AG04449 (cell line): Measurements from ENCODE around the gene KCTD20.

ENCODE experiments used
- CTCF ChIA-PET: fragments of 350-600 bp; formaldehyde crosslinking; extraction: SDS; loops from one replicate; lab custom pipeline; 2021; ENCODE audit warnings: antibody characterized with exemption; lab: Yijun Ruan, JAX
- POLR2A ChIA-PET: fragments of 400-600, 350-600 bp; formaldehyde crosslinking; extraction: SDS; loops from one replicate; lab custom pipeline; 2020; ENCODE audit warnings: antibody characterized with exemption, inconsistent platforms; lab: Yijun Ruan, JAX
- DNase-seq: peaks from one replicate; pipeline ENCODE4 v3.0.0-alpha.2; 2010; ENCODE audit warnings: low read depth, low spot score
- H3K4me3 ChIP-seq: 2 replicates; pipeline ENCODE4 v1.5.1; 2011; ENCODE audit warnings: low read depth, mild to moderate bottlenecking, control low read depth, low read length
- CTCF ChIP-seq: IDR thresholded peaks from one replicate; pipeline ENCODE4 v1.5.1; 2011; ENCODE audit warnings: mild to moderate bottlenecking, moderate library complexity, low read length, control low read depth, inconsistent platforms; ENCODE audit not compliant: insufficient read depth; ENCODE audit errors: missing control alignments

KCTD20 gene

GRCh38 chr6:36487698-36488097, 44.9 kb downstream of the KCTD20 start:
- POLR2A ChIA-PET, result interaction anchor here (1.1 kb wide), 2 partner anchors 10 to 110 kb away, joined by 3 read pairs; no protein-coding TSS in a partner anchor
- DNase-seq, result no peak
- no peak overlapping the region for H3K4me3 ChIP-seq
- TF ChIP-seq CTCF, result no peak
- CTCF ChIA-PET, result interaction anchor here (1.1 to 1.5 kb wide), 2 partner anchors 9 to 101 kb away, joined by 3 to 4 read pairs; no protein-coding TSS in a partner anchor

- DNase-seq, result no peak
- H3K4me3 ChIP-seq, result no peak overlapping the region
- no peak for TF ChIP-seq CTCF
- POLR2A ChIA-PET, result interaction anchor here (1.1 kb wide), 2 partner anchors 10 to 109 kb away, joined by 3 read pairs; no protein-coding TSS in a partner anchor
- CTCF ChIA-PET, result interaction anchor here (1.1 to 1.5 kb wide), 2 partner anchors 10 to 102 kb away, joined by 3 to 4 read pairs; no protein-coding TSS in a partner anchor
These were observed 45.4 kb downstream of the KCTD20 start for GRCh38 chr6:36488221-36488620.

- ChIA-PET POLR2A (no interaction called here), CTCF (interaction anchor here (0.6 to 0.7 kb wide), 2 partner anchors 184 to 191 kb away, joined by 3 read pairs; no protein-coding TSS in a partner anchor)
- no peak overlapping the region for H3K4me3 ChIP-seq
- no peak for TF ChIP-seq CTCF
- DNase-seq, result no peak
These were observed 46.6 kb downstream of the KCTD20 start for GRCh38 chr6:36489426-36489825.

- no peak overlapping the region for H3K4me3 ChIP-seq
- ChIA-PET CTCF (no interaction called here), POLR2A (no interaction called here)
- no peak for TF ChIP-seq CTCF
- DNase-seq, result no peak
These were observed 48.7 kb downstream of the KCTD20 start for GRCh38 chr6:36491378-36491965.

GRCh38 chr6:36492092-36492491, 49.3 kb downstream of the KCTD20 start:
- ChIA-PET CTCF (interaction anchor here (1.1 kb wide), 1 partner anchor 151 kb away, joined by 3 read pairs; no protein-coding TSS in a partner anchor), POLR2A (no interaction called here)
- no peak for DNase-seq
- no peak for TF ChIP-seq CTCF
- no peak overlapping the region for H3K4me3 ChIP-seq

- ChIA-PET CTCF (interaction anchor here (1.1 kb wide), 1 partner anchor 152 kb away, joined by 3 read pairs; no protein-coding TSS in a partner anchor), POLR2A (no interaction called here)
- no peak for DNase-seq
- TF ChIP-seq CTCF, result no peak
- no peak overlapping the region for H3K4me3 ChIP-seq
These were observed 49.8 kb downstream of the KCTD20 start for GRCh38 chr6:36492621-36493020.
